AG08395 (cell line): Measurements from ENCODE around the gene KIAA1586.
"Not testable (repeated sequence)": the region's sequence is repeated elsewhere in the genome, so short reads cannot be mapped to it uniquely, and the experiment has no call there.

ENCODE experiments used
- DNase-seq: peaks from one replicate; pipeline ENCODE4 v3.0.0; 2012; ENCODE audit warnings: mixed read lengths, low spot score

The KIAA1586 gene

DNA sequence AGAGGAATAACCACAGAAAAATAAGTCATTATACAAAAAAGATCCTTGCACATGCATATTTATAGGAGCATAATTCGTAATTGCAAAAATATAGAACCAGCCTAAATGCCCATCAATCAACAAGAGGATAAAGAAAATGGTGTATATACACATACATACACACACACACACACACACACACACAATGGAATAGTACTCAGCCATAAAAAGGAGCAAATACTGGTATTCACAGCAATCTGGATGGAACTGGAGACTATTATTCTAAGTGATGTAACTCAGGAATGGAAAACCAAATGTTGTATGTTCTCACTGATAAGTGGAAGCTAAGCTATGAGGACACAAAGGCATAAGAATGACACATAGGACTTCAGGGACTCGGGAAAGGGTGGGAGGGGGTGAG, 1.9 kb upstream of the KIAA1586 start:
- DNase-seq: no peak

DNA sequence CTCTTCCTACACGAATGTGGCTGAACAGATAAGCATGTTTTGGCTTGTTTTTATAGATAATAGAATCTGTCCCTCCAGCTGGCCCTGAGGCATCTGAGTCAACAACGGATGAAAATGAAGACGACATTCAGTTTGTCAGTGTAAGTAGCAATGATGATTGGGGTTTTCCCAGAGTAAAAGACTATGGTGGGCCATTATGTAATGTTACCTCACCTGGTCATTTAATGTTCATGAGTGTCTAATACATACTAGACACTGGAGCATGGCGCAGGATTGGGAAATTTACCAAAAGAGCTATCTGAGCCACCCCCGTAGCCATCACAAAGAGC, 728 bp downstream of the KIAA1586 start:
- DNase-seq: not testable (repeated sequence)

- DNase-seq: not testable (repeated sequence)
These were observed 1.4 kb downstream of the KIAA1586 start for GRCh38 chr6:57047859-57048258.

- no peak for DNase-seq
These were observed 2.1 kb downstream of the KIAA1586 start for GRCh38 chr6:57048577-57048976.

- DNase-seq: no peak
These were observed 17.4 kb downstream of the KIAA1586 start for GRCh38 chr6:57063847-57064246.

- peak; percentile 45 for DNase-seq
These were observed 18.3 kb downstream of the KIAA1586 start for GRCh38 chr6:57064809-57065208.

DNA sequence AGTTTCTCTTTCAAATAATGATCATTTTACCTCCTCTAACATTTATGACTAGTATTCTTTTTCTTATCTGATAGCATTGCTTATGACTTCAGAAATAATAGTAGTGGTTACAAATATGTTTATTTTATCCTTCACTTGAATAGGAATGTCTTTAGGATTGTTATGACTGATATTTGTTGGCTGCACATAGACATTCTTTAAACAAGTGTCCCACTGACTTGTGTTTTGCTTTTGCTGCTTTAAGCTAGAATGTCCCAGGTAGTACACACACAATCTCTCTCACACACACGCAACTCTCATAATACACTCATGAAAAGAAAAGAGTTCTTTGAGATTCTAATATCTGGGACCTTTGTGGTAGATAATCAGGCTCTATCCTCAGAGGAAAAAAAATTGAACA, 21.6 kb downstream of the KIAA1586 start:
- no peak for DNase-seq

- DNase-seq: no peak
These were observed 22.7 kb downstream of the KIAA1586 start for GRCh38 chr6:57069228-57069627.

DNA sequence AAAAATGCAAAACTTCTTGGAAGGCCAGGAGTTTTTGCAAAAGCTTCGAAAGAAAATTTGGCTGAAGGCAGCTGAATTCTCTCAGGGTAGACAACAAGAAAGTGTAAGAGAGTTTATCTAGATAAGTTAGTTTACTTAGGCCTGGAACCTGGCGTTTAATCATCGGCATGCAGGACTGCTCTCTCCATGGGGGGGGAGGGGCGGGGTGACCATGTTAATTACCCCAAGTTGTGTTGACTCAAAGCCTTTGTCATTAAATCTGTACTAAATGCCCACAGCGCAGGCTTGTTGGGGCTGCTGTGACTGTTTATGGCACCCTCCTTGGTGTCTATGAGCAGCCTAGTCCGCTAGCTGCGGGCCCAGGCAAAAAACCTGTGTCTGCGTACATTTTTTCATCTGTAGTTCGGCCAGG, 23.4 kb downstream of the KIAA1586 start:
- DNase-seq: no peak

GRCh38 chr6:57072108-57072507, 25.6 kb downstream of the KIAA1586 start:
- DNase-seq: no peak

DNA sequence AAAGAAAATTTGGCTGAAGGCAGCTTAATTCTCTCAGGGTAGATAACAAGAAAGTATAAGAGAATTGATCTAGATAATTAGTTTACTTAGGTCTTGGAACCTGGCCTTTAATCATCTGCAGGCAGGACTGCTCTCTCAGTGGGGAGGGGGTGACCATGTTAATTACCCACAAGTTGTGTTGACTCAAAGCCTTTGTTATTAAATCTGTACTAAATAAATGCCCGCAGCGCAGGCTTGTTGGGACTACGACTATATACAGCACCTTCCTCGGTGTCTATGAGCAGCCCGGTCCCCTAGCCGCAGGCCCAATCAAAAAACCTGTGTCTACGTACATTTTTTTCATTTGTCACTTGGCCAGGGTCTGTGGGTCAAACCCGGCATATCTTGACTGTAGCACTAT, 27.9 kb downstream of the KIAA1586 start:
- no peak for DNase-seq

- DNase-seq: no peak
These were observed 28.6 kb downstream of the KIAA1586 start for GRCh38 chr6:57075092-57075491.

- DNase-seq: no peak
These were observed 32.2 kb downstream of the KIAA1586 start for GRCh38 chr6:57078531-57079207.

- DNase-seq: no peak
These were observed 39.0 kb downstream of the KIAA1586 start for GRCh38 chr6:57085471-57085870.

GRCh38 chr6:57086843-57087242, 40.4 kb downstream of the KIAA1586 start:
- no peak for DNase-seq

- DNase-seq: no peak
These were observed 41.4 kb downstream of the KIAA1586 start for GRCh38 chr6:57087916-57088315.

GRCh38 chr6:57089265-57089664, 42.8 kb downstream of the KIAA1586 start:
- no peak for DNase-seq

DNA sequence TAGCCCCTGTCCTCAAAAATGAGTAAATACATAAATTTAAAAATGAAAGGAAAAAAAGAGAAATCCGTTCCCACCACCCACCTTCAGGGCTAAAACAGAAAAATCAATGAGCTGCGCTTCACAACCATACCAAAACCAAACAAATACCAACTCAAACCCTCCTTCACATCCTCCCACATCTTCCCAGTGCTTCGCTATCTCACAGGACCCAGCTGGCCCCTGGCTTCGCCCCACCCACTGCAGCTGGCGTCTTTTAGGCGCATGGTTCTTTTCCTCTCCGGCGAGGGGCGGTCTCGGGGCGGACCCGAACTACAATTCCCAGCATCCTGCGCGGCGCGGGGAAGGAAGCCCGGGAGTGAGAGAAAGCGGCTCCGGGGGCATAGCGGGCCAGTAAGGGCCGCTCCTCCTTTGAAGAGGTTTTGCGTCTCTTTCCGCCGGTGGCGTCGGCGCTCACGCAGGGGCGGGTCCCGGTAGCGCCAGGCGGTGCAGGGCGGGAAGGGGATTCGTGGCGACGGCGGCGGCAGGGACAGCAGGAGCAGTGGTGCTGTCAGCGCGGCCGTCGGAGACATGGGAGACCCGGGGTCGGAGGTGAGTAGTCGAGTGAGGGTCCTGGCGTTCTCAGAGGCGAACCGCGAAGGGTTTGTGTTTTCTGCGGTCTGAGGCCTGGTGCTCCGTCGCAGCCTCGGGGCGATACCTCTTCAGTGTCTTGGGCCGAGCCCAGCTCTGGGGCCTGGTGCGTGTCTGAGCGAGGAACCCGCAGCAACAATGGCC, 43.4 kb downstream of the KIAA1586 start, which contains the start of gene ZNF451:
Gene ZNF451, plus strand, starts transcription at position 502 of the 771 bp plus-strand sequence. Its CDS starts 66 bp downstream, at position 568.
- peak; percentile 96 for DNase-seq

- DNase-seq: not testable (repeated sequence)
These were observed 44.1 kb downstream of the KIAA1586 start for GRCh38 chr6:57090458-57091067.

- not testable (repeated sequence) for DNase-seq
These were observed 44.9 kb downstream of the KIAA1586 start for GRCh38 chr6:57091375-57091774.

GRCh38 chr6:57094689-57095088, 48.2 kb downstream of the KIAA1586 start:
- no peak for DNase-seq

DNA sequence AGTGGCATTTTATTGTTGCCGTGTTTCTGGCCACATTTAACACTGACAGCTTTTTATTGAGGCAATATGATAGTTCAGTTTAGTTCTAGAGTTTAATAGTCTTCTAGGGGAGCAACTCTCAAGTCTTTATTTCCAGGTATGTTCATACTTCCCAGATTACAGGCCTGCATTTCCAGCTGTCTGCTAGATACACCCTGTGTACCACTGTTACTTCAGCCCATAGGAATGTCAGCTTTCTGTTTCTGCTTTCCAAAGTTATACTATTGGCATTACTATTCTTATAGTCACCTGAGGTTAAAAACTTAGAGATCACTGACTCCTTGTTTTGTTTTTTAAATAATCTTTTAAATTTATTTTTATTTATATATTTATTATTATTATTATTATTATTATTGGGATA, 51.1 kb downstream of the KIAA1586 start:
- peak; percentile 14 for DNase-seq

DNA sequence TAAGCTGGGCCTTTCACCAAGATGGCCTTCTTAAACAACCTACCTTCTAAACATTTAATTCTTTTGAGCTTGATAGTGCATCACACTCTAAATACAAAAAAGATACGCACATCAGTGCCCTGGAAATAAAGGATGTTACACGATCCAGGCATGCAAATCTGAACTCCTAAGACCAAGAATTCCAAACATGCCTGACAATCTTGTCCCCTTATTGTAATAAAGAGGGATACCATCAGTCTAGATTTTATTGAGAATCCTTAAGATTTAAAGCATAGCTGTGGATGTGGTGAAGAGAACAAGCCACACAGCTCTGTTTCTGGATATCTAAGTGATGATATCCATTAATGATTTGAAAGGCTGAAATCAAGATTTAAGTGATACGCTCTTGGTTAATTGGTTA, 56.5 kb downstream of the KIAA1586 start:
- no peak for DNase-seq
